HG03521 (cell line): Measurements from ENCODE around the gene ADAMTS1.

ENCODE experiments used
- ATAC-seq: cut with Tn5 transposase; IDR thresholded peaks from one replicate; pipeline ENCODE4 v1.9.1; 2021; ENCODE audit warnings: mild to moderate bottlenecking, moderate library complexity; ENCODE audit not compliant: unreplicated experiment

The ADAMTS1 gene

DNA sequence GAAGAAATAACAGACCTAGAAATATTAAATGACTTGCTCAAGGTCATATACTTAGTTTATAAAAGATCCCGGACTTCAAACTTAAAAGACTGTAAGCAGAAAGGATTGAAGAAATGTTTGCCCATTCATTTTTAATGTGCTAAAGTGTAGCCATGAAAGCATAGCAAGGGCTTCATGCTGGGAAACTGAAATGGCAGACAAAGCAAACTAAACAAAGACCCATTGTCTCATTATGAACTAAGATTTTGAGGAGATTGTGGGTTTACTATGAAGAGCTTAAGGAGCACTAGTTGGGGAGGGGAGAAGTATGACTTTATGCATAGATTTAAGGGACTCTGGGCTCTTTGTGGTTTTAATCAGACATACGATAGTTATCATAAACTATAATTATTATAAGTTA, 26.3 kb downstream of the ADAMTS1 start:
- no peak for ATAC-seq

DNA sequence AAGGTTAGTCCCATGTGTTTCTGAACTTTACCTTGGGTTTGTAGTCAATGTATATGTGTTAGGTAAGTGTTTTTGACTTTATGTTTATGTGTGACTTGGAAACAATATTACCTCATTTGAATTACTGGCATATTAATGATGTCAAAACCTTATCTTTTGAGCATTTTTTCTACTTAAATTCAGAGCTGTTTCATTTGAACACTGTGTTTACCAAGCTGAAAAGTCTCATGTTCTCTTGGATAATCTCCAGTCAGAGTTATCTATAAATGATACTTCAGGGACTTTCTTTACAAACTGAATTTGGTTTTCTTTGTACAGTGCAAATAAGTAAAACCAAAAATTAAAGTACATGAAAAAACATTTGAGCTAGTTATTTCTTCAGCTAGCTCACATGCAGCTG, 30.0 kb downstream of the ADAMTS1 start:
- ATAC-seq: no peak

DNA sequence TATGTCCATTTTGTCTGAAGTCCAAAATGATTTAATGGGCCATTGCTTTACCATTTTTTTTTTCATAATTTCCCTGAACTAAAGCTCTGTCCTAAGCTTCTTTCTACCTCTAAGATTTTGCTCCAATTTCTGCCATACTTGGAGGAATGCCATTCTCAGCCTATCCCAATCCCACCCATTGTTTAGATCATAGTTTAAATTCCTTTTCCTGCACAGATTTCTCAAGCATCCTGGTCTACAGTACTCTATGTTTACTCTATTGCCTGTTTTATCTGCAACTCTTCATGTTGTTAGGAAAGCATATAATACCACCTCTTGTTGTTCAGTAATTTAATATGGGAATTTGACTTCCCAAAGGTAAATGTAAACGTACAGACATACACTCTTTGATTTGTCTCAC, 30.8 kb downstream of the ADAMTS1 start:
- no peak for ATAC-seq

DNA sequence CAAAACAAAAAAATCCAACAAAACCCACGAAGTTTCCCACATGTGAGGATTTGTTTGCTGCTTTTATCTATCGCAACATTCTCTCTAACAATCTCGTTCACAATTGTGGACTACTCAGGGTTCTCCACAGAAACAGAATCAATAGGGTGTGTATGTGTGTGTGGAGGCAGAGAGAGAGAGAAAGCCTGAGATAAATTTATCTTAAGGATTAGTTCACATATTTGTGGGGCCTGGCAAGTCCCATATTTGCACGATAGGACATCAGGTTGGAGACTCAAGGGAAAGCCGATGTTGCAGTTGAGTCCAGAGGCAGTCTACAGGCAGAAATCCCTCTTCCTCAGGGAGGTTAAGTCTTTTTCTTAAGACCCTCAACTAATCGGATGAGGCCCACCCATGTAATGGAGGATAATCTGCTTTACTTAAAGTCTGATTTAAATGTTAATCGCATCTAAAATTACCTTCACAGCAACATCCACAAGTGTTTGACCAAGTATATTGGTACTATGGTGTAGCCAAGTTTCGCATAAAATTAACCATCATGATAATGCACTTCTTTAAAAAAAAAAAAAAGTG, 31.7 kb downstream of the ADAMTS1 start:
- no peak for ATAC-seq

DNA sequence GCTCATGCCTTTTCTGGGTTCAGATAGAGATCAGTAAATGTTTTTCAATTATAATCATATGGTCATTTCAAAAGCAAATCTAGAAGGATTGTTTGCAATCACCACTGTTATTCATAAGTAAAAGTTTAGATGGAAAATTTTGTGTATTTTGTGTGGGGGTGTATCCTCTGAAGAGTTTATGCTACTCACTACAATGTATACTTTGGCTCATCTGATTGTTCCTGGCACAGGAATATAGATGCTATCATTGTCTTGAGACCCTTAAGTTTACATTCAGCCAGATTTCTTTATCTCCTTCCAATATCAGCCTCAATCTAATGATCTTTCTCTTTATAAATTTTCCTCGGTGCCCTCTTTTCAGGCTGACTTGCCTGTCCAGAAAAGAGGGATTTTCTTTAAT, 33.0 kb downstream of the ADAMTS1 start:
- no peak for ATAC-seq

DNA sequence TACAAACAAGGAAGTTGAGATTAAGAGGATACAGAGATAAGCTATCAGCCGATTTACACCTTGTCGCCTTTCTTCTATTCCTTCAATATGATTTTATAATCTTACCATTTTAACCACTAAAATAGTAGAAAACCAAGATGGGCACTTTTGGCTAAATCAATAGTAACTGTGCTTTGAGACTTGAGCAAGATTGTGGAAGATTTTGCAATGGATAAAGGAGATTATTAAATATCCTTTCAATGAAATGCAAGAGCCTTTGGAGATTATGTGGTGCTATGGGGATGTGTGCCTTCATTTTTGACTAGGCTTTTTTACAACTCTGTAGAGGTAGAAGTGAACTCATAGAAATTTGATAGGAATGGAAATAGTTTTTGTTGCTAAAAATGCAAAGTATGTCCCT, 33.7 kb downstream of the ADAMTS1 start:
- ATAC-seq: no peak

DNA sequence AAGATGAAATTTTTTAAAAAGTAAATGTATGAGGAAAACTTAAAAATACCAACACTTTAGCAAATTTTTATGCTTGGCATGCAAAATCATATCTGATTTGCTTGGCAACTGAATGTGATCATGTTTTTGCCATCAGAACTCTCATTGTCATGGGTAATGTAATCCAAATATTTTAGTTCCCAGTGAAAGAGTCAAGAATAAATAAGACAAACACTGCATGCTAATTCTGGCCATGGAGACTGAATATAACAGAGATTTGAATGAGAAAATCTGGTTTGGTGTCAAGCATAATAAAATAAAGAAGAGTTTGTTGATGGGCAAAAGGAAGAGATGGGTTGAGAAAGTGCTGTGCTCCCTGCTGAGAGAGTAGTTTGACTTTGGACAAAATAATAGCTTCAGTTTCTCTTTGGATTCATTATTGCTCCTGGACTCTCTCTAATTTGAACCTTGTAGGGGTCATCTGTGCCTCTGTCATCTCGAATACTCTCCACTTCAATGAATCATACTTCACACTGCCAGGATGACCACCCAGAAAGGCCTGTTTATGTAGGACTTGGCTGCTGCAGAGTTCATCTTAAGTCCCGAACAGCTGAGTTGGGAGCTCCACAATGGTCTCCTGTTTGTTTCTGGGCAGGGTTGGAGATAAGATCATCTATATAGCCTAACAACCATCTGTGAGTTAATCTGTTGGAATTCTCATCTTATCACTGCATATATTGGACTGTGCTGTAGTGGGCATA, 34.4 kb downstream of the ADAMTS1 start:
- no peak for ATAC-seq

DNA sequence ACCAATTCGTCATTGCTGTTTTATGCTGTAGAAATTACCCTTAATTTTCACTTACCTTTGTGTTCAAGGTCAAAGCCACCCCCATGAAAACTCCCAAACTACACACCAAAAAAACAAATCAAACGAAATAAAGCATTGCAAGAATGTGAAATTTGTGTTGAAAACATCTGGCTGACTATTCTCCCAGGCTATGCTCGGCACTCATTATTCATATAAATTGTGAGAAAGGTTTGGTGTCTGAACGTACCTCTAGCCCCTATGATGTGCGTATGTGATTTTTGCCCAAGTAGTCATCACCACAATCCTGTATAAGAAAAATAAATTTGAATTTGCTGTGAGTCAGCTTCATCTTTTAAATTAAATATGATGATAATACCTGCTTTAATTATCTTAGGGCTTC, 34.9 kb downstream of the ADAMTS1 start:
- no peak for ATAC-seq

DNA sequence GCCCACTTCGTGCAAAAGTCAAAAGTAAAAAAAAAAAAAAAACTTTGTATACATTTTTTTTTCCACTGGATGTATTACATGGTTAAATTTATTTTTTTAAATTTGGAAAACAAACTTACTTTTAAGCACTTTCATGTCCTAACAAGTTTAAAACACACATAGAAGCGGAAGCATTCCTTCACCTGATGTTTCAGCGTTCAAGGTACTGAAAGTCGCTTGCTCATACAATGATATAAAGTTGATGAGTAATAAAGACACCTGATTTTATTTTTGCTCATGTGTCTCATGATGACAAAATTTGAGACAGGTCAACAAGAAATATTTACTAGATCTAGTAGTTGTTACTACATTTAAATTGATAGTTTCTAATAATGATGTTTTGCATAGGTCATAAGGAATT, 35.5 kb downstream of the ADAMTS1 start:
- no peak for ATAC-seq

DNA sequence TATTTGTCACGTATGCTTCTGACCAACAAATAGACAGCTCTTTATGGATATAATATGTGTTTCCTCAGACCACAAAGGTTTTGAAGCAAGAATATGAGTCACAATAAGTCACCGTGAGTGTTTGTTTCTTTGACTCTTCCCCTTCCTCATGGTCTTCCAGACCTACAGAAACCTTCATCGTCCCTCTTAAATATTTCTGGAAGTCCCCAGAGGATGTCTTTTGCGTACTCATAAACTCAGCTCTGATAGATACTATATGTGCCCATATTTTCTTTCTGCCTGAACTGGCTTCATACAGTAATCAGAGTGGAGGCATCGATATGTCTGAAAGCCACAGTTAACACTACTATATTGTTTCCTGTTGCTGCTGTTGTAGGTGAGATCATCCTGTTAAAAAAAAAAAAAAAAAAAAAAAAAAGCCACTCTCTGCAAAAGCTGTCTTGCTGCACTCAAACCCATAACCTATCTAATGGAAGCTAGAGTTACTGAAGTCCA, 38.4 kb downstream of the ADAMTS1 start:
- no peak for ATAC-seq

DNA sequence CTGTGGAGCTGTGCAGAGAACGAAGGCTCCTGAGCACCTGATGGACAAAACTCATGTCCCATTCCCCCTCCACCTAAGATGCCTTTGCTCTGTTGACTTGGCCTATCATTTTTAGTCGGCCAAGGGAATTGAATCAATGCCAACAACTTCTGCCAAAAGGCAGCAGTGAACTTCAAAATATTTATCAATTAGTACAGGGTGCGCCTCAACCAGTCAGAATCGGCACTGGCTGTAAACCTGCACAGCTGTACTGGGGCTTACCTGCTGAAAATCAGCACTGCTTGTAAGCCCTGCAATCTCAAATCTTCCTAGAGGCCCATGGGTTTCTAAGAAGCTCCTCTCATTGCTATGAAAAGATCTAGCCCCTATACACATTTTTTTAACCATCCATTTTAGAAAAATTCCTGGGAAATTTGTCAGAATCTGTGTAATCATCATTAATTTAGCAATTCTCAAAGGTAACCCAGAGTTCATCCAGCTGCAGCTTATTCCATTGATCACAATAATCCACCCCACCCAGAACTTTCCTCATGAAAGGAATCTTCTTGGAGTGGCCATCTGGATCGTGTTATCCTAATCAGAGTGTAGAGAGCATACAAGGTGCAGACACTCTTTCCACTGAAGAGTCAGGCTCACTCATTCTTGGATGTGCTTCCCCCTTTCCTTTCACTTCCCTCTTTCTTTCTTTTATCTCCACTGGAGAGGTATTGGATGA, 40.2 kb downstream of the ADAMTS1 start:
- ATAC-seq: no peak

DNA sequence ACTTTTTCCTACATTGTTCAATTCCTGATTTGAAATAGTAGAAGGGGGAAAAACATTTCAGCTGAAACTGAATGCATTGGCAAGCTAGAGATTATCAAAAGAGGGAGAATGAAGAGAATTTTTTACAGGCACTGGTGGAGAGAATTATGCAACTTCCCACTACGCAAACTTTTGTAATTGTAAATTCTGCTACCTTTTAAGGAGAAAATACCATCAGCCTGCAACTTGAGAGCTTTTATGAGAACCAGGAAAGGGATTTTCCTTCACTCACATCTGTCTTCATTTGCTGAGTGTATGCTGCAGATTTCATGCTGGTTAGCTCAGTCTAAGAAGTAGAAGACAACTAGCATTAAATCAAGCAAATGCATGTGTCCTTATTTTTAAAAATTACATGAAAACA, 43.7 kb downstream of the ADAMTS1 start:
- no peak for ATAC-seq

DNA sequence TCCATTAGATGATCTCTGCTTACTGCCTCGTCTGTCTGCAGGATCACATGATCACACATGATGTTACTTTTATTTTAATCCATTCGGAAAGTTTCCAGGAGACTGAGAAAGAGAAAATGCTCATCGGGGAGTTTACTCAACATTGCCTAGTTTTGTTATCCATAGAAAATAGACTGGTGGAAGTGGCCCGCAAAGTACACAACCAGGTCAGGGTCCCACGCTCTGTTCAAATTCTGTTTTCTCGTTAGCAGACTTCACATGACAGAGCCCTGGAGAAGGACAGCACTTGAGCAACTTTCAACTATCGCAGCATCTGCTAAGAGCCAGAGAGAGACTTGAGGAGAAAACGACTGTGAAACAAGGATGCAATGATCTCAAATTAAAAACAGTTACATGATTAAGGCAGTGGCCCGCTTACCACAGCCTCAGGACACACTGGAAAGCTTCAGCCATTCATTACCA, 44.2 kb downstream of the ADAMTS1 start:
- ATAC-seq: no peak

DNA sequence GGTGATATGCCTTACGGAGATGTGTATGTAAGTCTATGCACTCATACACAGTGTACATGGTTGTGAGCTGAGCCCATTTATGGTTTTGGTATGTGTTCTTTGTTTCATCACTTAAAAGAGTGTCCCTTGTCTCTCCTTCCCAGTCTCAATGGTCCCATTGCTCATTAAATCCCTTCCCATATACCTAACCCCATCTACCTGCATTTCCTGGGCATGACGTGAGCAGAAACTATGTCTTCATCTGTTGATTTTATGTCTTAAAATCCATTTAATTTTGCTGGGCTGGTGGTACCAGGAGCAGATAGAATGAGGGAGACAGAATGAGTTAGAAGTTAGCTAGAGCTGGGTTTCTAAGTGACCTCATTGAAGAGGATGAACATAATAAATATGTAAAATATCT, 44.8 kb downstream of the ADAMTS1 start:
- ATAC-seq: no peak

DNA sequence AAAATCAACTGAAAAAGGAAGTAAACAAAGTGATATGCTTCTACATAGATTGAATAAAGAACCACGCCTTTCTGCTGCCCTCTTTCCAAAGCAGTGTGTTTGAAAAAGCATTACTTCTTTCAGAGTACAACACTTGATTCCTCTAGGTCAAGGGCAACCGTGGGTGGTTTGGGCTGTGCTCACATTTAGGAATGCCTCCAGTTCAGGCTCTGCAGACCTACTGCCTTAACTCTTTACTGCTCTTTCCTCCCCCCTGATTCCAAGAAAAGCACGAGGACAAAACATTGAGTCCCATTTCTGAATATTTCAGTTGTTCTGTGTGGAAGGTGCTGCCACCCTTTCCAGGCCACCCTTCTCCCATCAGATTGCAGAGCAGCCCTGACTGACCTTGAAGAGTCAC, 45.2 kb downstream of the ADAMTS1 start:
- ATAC-seq: no peak

DNA sequence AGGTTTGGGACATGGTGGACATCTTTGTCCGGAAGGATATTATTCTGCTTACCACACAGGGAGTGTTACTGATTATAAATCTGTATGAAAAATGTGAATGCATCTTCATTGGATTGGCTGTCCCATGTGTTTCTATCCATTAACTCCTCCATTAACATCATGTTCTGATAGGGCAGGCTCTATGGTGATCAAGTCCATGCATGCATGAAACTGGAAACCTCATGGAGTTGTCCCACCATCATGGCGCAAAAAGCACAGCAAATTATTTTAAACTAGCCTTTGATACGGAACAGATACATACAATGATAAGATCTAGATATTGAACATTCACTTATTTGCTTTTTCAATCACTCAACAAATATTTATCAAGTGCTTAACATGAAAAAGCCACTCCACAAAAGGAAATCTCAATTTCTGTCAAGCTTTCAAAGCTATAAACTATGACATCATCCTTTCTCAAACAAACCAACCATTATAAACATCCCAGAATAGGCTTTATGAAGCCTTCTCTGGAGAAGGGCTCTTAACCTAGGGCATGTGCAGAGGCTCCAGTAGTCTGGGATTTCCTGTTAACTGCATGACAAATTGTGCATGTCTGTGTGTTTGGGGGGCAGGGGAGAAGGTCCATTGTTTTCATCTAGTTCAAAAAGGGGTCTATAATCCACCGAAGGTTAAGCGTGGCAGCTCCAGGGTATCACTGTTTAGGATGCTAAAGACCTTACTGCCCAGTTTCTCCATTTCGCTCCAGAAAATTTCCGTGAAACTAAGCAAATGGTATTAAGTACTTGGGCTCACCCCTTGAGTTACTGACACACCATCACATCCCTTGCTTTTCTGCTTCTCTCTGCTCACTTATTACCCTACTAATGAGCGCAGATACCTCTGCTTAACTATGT, 46.1 kb downstream of the ADAMTS1 start:
- no peak for ATAC-seq

DNA sequence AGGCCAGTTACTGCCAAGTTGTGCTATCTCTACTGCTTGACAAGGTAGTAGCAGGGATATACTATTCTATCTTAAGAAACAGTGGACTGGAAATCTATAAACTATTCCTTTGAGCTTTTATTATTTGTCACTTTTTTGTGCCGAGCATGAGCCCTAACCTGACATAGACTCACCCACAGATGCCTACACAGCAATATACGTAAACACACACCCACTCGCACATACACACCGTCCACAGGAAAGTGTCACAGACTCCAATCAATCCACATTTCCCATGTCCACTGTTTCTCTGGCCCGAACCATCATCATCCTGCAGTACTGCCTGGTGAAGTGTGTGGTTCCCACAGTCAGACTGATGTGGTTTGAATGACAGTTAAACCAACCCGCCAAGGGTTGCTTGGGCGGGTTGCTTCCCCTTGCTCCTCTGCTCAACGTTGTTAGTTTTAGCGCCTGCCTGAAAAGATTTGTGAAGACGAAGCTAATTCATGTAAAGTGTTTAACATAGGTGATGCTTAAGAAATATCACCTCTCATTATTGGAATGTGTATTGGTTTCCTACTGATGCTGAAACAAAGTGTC, 47.2 kb downstream of the ADAMTS1 start:
- no peak for ATAC-seq

DNA sequence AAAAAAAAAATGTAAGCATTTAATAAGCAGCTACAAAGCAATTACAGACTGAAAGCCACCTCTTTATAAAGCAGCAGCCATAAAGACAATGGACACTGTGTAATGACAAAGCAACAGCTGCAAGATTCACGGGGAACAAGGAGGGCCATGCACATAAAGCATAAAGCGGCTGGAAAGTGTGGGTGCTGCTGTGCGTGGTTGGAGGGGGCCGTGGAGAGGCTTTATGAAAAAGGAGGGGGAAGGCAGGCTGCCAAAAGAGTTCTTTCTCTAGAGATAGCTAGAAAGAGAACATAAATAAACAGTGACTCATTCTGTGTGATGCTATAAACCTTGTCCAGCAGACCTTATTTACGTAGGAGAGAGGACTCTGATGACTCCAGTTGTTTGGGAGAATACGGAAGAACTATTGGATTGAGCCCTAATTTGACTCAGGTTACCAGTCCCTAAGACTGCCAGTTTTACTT, 49.3 kb downstream of the ADAMTS1 start:
- no peak for ATAC-seq

DNA sequence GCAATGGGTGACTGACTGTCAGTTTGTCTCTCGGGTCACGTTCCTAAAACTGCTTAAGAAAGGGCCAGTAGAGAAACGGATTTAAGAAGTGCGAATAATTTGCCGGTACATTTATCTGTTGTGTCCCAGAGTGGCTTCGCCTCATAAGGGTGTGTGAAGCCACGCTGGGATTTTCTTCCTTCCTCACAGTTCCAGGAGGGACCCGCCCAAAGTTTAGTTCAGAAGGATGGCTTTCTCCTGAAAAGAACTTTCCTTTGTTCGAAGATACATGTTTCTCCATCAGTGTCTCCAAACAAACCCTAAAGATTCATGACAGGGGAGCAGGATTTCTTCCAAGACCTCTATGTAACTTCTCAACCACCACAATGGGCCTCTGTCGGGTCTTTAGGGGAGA, 49.8 kb downstream of the ADAMTS1 start:
- no peak for ATAC-seq

DNA sequence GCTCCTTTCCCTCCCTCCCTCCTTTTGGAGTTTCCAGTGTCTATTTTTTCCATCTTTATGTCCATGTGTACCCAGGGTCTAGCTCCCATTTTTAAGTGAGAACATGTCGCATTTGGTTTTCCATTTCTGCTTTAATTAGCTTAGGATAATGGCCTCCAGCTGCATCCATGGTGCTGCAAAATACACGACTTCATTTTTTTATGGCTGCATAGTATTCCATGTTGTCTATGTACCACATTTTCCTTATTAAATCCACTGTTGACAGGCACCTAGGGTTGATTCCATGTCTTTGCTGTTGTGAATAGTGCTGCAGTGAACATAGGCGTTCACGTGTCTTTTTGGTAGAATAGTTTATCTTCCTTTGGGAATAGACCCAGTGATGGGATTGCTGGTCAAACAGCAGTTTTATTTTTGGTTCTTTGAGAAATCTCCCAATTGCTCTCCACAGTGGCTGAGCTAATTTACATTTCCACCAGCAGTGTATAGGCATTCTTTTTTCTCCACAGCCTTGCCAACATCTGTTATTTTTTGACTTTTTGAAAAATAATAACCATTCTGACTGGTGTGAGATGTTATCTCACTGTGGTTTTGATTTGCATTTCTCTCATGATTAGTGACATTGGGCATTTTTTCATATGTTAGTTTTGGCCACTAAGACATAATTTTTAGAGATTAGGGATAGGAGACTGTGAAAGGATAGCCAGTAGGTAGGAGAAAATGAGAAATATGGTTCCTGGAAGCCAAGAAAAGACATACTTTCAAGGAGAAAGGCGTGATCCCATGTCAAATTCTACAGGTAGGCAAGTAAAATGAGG, 50.4 kb downstream of the ADAMTS1 start:
- ATAC-seq: no peak
